ENCODE data around the gene C9orf78. TPM values are rescaled to one million over a fixed set of nuclear protein-coding genes. Genes with fewer than 3 reads are reported as not detected.
A peak's percentile ranks its signal among the peaks of the same experiment; 100 is the strongest.

C9orf78 gene
- polyA plus RNA-seq, 3 donors from 2014 or later: 147 to 196 (median 173) TPM

DNA sequence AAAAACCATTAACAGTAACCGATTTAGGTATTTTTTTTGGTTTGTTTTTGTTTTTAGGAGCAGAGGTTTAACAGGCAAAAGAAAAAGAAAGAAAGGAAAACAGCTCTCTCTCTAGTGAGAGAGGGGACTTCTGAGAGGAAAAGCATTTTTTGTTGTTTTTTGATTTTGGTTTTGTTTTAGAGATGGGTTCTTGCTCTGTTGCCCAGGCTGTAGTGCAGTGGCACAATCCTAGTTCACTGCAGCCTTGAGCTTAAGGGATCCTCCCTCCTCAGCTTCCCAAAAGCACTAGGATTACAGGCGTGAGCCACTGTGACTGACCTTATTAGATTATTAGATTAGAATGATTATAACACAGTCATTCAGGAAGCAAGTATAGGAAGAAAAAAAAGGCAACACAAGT, 10.3 kb upstream of the C9orf78 start:
- H3K4me1 Mint-ChIP-seq: peaks cover 15 to 32% of the 10 kb centered on the region in 2 donors
- no peak overlapping the region for H3K4me3 Mint-ChIP-seq
- H3K27me3 Mint-ChIP-seq (ENCODE audit: low read depth in 3 of 3): no peaks in the 10 kb centered on the region
- H3K9me3 Mint-ChIP-seq: no peaks in the 10 kb centered on the region
- peak overlapping the region in 5 of 6 donors; percentile 71 to 88 (median 79) for H3K27ac Mint-ChIP-seq
- peaks cover 0 to 10% (median 7%) of the 10 kb centered on the region in 3 donors for H3K36me3 Mint-ChIP-seq
- no peak for DNase-seq

DNA sequence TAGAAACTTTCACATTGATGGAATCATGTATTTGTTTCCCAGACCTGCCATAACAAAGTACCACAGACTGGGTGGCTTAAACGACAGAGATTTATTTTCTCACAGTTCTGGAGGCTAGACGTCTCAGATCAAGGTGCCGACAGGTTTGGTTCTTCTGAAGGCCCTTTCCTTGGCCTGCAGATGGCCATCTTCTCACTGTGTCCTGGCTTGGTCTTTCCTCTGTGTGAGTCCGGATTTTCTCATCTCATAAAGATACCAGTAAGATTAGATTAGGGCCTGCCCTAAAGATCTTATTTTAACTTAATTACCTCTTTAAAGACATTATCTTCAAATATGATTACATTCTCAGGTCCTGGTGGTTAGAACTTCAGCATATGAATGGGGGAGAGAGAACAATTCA, 6.0 kb upstream of the C9orf78 start:
- Mint-ChIP-seq H3K4me1 (peaks cover 43 to 59% of the 10 kb centered on the region in 2 donors), H3K4me3 (peak overlapping the region in 1 of 5 donors; percentile 17), H3K27me3 (ENCODE audit: low read depth in 3 of 3) (no peaks in the 10 kb centered on the region), H3K36me3 (peaks cover 0 to 5% (median 5%) of the 10 kb centered on the region in 3 donors), H3K9me3 (no peaks in the 10 kb centered on the region), H3K27ac (peak overlapping the region in 4 of 6 donors; percentile 4 to 66 (median 54))
- no peak for DNase-seq

DNA sequence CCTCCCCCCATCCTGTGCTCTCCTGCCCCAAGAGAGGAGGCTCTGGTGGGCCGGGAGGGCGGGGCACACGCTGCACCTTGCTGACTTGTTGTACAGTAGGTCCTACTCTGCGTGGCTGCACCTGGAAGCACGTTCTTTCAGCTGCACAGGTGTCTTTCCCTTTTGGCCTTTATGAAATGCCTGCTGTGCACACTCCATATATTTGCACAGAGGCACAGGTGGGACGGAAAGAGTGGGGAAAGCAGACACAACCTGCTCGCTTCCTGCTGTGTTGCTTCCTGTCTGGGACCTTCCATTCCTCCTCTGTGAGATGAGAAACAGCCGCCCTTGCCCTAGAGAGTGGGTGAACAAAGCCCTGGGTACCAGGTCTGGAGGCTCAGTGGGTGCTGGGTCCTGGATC, 5.0 kb upstream of the C9orf78 start:
- DNase-seq: no peak
- Mint-ChIP-seq H3K27me3 (ENCODE audit: low read depth in 3 of 3) (peaks cover 0 to 6% (median 6%) of the 10 kb centered on the region in 3 donors), H3K4me3 (no peak overlapping the region), H3K9me3 (no peaks in the 10 kb centered on the region), H3K27ac (peak overlapping the region in 1 of 6 donors; percentile 49), H3K4me1 (peaks cover 44 to 59% of the 10 kb centered on the region in 2 donors), H3K36me3 (peaks cover 0 to 5% (median 5%) of the 10 kb centered on the region in 3 donors)

DNA sequence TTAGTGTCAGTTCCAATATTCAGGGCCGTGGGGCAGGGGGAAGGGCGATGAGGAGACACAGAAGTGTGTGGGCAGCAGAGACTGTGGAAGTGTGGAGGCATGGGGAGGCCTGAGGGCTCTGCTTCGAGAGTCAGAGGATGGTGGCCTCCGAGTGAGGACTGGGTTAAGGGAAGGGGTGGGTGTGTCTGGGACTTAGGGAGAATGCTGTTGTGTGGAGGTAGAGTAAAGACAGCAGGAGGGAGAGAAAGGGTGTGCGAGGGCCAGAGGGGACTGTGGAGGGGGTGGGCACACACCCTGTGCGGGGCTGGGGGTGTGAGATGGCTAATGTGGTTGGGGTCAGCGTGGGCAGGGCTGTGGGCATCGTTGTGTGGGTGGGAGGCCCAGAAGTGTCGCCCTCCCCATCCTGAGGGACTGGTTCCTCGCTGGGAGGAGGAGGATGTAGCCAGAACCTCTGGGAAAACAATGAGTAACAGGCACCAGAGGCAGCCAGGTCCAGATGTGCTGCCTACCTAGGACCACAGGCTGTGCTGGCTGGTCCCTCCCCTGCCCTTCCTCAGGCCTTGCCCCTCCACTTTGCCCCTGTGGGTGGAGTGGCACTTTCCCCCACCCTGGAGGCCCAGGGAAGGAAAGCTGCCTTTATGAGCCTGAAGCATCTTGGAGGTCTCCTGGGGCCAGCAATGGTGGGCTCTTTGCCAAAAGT, 4.4 kb upstream of the C9orf78 start:
- H3K27me3 Mint-ChIP-seq (ENCODE audit: low read depth in 3 of 3): peaks cover 0 to 11% (median 9%) of the 10 kb centered on the region in 3 donors
- no peak for DNase-seq
- H3K9me3 Mint-ChIP-seq: no peaks in the 10 kb centered on the region
- peak overlapping the region in 3 of 6 donors; percentile 51 to 79 (median 64) for H3K27ac Mint-ChIP-seq
- H3K4me1 Mint-ChIP-seq: peaks cover 48 to 63% of the 10 kb centered on the region in 2 donors
- no peak overlapping the region for H3K4me3 Mint-ChIP-seq
- H3K36me3 Mint-ChIP-seq: peaks cover 0 to 5% (median 5%) of the 10 kb centered on the region in 3 donors

DNA sequence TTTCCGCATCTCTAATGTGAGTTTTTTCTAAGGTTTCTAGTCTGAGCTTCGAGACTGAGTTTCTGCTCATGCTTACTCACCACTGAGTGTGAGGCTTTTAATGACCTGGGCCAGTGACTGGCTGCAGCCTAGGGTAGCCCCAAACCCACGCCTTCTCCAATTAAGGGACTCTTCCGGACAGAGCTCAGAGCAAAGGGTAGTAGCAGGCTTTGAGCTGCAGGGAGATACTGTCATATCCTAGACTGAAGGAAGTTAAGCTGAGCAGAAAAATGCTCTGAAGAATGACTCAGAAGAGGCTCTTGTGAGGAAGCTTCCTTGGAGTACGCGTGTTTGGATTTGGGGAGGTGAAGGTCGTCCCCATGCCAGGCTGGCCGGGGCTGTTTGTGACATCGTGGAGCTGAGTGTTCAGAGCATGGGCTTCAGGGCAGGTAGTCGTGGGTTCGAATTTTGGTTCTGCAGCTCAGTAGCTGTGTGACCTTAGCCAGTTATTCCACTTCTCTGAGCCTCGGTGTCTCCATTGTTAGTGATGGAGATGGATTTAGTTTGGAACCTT, 3.7 kb upstream of the C9orf78 start:
- H3K4me3 Mint-ChIP-seq: no peak overlapping the region
- no peak for DNase-seq
- H3K9me3 Mint-ChIP-seq: no peaks in the 10 kb centered on the region

DNA sequence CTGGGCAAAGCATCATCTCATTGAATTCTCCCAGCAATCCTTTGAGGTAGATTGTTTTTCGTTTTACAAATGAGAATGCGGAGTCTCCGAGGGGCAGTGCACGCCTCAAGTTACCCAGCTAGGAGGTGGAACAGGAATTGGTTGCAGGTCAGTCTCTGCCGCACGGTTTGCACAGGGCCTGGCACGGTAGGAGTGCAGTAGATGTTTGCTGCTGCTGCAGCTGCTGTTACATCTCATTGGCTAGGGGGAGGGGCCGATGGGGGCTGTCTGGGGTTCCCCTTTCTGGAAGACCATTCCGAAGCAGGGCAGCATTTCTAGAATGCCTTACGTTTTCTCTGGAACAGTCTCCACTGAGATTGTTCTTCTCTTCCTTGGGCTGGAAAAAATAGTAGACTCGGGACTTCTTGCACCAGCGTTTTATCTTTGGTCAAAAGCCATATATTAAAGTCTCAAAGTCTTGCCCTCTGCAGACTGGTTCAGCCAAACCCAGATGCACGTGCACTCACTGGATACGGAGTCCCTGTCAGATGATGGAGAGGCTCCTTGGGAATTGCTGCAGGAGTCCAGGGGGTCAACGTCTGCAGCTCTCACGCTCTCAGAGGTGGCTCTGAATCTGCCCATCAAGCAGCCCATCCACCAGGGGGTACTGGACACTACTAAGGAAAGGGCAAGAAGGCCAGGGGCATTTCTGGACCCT, 1.4 kb upstream of the C9orf78 start:
- H3K36me3 Mint-ChIP-seq: peaks cover 3 to 12% (median 8%) of the 10 kb centered on the region in 3 donors
- peaks cover 0 to 11% (median 9%) of the 10 kb centered on the region in 3 donors for H3K27me3 Mint-ChIP-seq (ENCODE audit: low read depth in 3 of 3)
- H3K4me3 Mint-ChIP-seq: peak overlapping the region; percentile 94 to 98 (median 96)
- peaks cover 60 to 71% of the 10 kb centered on the region in 2 donors for H3K4me1 Mint-ChIP-seq
- peak in 2 of 3 donors; percentile 7 to 12 for DNase-seq
- peak overlapping the region; percentile 93 to 97 (median 96) for H3K27ac Mint-ChIP-seq
- H3K9me3 Mint-ChIP-seq: no peaks in the 10 kb centered on the region

More for the DNA sequence above, 3.7 kb upstream of the C9orf78 start:
- Mint-ChIP-seq H3K36me3 (peaks cover 0 to 5% (median 5%) of the 10 kb centered on the region in 3 donors), H3K27ac (peak overlapping the region in 5 of 6 donors; percentile 34 to 79 (median 51)), H3K4me1 (peaks cover 55 to 69% of the 10 kb centered on the region in 2 donors), H3K27me3 (ENCODE audit: low read depth in 3 of 3) (peaks cover 0 to 11% (median 9%) of the 10 kb centered on the region in 3 donors)

DNA sequence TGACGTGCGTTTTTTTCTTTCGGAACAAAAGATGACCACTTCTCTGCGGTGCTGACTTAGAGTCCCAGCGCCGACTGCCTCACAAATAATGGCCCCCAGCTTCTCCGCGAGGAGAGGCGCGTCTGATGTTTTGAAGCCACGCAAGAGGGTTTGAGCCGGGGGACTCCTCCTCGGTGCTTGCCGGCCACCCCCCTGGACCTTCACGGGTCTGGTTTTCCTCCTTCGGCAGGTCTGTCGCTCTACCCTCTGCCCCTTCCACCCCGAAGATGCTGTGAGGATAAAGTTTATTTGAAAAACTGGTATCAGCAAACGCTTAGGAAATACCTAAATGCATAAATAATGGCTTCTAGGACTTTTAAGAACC, 767 bp upstream of the C9orf78 start:
- Mint-ChIP-seq H3K4me1 (peaks cover 56 to 65% of the 10 kb centered on the region in 2 donors), H3K27ac (peak overlapping the region; percentile 93 to 97 (median 96)), H3K4me3 (peak overlapping the region; percentile 94 to 98 (median 96)), H3K36me3 (peaks cover 3 to 14% (median 9%) of the 10 kb centered on the region in 3 donors), H3K9me3 (no peaks in the 10 kb centered on the region), H3K27me3 (ENCODE audit: low read depth in 3 of 3) (peaks cover 0 to 11% (median 9%) of the 10 kb centered on the region in 3 donors)
- no peak for DNase-seq

DNA sequence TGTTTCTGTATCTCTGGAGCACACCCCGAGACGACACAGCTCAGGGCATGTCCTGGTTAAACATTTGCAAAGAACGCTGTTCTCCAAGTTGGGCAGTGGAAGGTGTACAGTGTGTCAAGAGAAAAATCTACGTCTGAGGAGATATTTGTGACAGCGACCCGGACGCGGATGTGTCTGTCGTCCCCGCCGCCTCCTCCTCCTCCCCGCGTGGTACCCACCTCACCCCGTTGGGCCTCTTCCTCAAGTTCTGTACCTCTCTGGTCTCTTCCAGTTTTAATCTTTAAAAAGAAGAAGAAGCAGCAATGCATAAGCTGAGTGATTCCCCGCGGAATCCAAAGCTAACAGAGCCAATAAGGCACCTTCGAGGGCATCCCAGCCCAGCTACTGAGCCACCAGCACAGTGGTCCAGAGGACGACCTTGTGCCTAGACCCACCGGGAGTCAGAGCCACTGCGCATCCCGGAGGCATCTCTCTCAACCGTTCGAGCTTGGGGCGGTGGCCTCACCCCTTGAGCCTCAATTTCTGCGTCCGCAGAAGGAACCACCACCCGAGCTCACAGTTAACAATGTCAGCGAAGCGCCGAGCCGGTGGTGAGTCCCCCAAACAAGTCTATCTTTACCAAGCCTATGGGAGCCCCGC, 467 bp downstream of the C9orf78 start:
- Mint-ChIP-seq H3K27me3 (ENCODE audit: low read depth in 3 of 3) (peaks cover 0 to 11% (median 9%) of the 10 kb centered on the region in 3 donors), H3K4me1 (peaks cover 52 to 59% of the 10 kb centered on the region in 2 donors)

DNA sequence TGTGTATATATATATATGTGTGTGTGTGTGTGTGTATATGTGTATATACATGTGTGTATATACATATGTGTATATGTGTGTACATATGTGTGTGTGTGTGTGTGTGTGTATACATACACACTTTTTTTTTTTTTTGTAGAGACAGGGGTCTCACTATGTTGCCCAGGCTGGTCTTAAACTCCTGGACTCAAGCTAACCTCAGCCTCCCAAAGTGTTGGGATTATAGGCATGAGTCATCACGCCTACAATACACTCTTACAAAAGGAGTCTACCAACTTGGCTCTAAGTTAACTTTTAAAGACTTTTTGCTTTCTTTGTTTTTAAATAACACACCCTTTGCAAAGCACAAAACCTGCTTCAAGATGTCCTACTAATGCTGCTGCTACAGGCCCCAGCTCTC, 2.1 kb downstream of the C9orf78 start:
- no peak for DNase-seq
- H3K9me3 Mint-ChIP-seq: no peaks in the 10 kb centered on the region
- H3K4me3 Mint-ChIP-seq: peak overlapping the region in 3 of 5 donors; percentile 97
- H3K27me3 Mint-ChIP-seq (ENCODE audit: low read depth in 3 of 3): peaks cover 0 to 11% (median 9%) of the 10 kb centered on the region in 3 donors
- H3K27ac Mint-ChIP-seq: peak overlapping the region in 5 of 6 donors; percentile 24 to 96 (median 81)
- H3K4me1 Mint-ChIP-seq: peaks cover 40 to 46% of the 10 kb centered on the region in 2 donors
- H3K36me3 Mint-ChIP-seq: peaks cover 11 to 31% (median 21%) of the 10 kb centered on the region in 3 donors

More for the DNA sequence above, 467 bp downstream of the C9orf78 start:
- Mint-ChIP-seq H3K27ac (peak overlapping the region; percentile 94 to 99 (median 98)), H3K4me3 (peak overlapping the region; percentile 97 to 98 (median 97)), H3K36me3 (peaks cover 6 to 21% (median 15%) of the 10 kb centered on the region in 3 donors), H3K9me3 (no peaks in the 10 kb centered on the region)
- DNase-seq: peak; percentile 35 to 42 (median 40)

DNA sequence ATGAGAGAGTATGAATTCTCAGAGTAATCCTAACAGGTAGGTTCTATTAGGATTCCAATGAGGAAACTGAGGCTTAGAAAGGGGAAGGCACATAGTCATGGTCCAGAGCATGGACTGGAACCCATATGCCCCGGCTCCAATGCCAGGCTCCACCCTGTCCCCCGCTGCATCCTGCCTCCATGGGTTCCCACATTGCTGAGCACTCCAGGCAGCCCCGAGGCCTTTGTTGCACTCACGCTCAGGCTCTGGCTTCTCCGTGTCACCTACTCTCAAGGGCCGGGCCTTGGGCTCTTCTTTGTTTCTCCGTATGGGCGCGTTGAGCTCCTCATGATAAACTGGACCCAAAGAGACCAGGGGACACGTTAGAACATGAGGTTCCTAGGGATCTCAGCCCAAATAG, 6.1 kb downstream of the C9orf78 start:
- Mint-ChIP-seq H3K4me3 (no peak overlapping the region), H3K36me3 (peaks cover 11 to 35% (median 20%) of the 10 kb centered on the region in 3 donors), H3K9me3 (no peaks in the 10 kb centered on the region), H3K27ac (no peak overlapping the region), H3K27me3 (ENCODE audit: low read depth in 3 of 3) (peaks cover 2% of the 10 kb centered on the region in 3 donors), H3K4me1 (peaks cover 9 to 10% of the 10 kb centered on the region in 2 donors)
- DNase-seq: no peak

DNA sequence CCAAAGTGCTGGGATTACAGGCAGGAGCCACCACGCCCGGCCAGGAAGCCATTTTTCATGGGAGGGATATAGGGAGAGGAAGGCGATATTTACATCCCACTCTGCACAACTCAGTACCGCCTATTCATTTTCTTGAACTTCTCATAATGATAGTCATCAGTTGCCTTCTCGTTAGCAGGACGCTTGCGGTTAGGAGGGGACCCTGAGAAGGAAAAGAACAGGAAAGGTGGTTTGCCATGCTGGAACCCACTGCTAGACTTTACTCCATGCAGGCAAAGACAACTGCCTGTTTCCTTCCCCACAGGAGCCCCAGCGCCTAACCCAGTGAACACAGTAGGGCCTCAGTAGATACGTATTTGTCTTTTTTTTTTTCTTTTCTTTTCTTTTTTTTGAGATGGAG, 7.0 kb downstream of the C9orf78 start:
- peak overlapping the region in 2 of 6 donors; percentile 23 to 32 for H3K27ac Mint-ChIP-seq

DNA sequence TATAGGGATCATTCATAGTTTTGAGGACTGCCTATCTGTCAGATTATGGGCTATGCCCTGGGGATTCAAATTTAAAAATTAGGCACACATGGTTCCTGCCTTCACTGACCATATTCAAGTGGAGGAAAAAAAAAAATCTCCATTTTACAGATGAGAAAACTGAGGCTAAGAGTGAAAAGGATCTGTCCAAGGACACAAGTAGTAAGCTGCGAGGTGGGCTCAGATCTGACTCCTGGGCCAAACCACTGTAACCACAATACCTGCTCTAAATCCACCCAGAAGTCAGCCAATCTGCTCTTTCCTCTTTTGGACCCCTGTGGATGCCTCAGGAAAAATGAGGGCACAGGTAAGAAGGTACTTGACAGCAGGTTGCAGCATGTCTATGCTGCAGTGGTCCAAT, 8.3 kb downstream of the C9orf78 start:
- Mint-ChIP-seq H3K27ac (peak overlapping the region in 1 of 6 donors; percentile 7), H3K4me3 (no peak overlapping the region)

More for the DNA sequence above, 7.0 kb downstream of the C9orf78 start:
- Mint-ChIP-seq H3K9me3 (no peaks in the 10 kb centered on the region), H3K4me1 (peaks cover 3 to 4% of the 10 kb centered on the region in 2 donors), H3K36me3 (peaks cover 7 to 31% (median 20%) of the 10 kb centered on the region in 3 donors), H3K27me3 (ENCODE audit: low read depth in 3 of 3) (peaks cover 2 to 3% (median 2%) of the 10 kb centered on the region in 3 donors), H3K4me3 (no peak overlapping the region)
- DNase-seq: no peak

DNA sequence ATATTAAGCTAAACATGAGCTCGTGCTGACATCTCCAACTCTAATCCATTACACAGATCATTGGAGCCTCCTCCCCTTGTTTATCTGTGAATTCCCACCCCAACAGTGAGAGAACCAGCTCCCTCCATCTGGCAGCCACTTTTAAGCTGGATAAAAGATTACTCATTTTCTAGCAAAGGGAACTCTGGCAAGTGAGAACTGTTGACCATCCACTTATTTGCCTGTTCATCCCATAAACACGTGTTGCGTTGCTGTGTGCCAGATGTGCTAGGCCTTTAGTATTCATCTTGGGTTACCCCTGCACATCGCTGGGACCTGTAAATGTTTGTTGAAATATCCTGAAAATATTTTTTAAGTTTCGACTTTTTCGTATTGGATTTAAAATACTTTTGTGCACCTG, 8.7 kb downstream of the C9orf78 start:
- Mint-ChIP-seq H3K4me3 (no peak overlapping the region), H3K27ac (peak overlapping the region in 1 of 6 donors; percentile 7), H3K9me3 (no peaks in the 10 kb centered on the region), H3K4me1 (peaks cover 13% of the 10 kb centered on the region in 2 donors), H3K36me3 (peaks cover 12 to 34% (median 17%) of the 10 kb centered on the region in 3 donors), H3K27me3 (ENCODE audit: low read depth in 3 of 3) (peaks cover 2 to 4% (median 3%) of the 10 kb centered on the region in 3 donors)
- DNase-seq: no peak

More for the DNA sequence above, 8.3 kb downstream of the C9orf78 start:
- H3K4me1 Mint-ChIP-seq: peaks cover 13% of the 10 kb centered on the region in 2 donors
- DNase-seq: no peak
- H3K9me3 Mint-ChIP-seq: no peaks in the 10 kb centered on the region
- H3K36me3 Mint-ChIP-seq: peaks cover 12 to 34% (median 17%) of the 10 kb centered on the region in 3 donors
- peaks cover 2 to 4% (median 3%) of the 10 kb centered on the region in 3 donors for H3K27me3 Mint-ChIP-seq (ENCODE audit: low read depth in 3 of 3)

All from immature natural killer cell (primary cell).